SH-SY5Y (cell line): ENCODE results near the gene TES.

Experiments used
- GATA2 ChIP-seq: IDR thresholded peaks from 2 replicates; pipeline ENCODE4 v1.6.1; 2011; ENCODE audit warnings: mild to moderate bottlenecking, low read depth, low read length
- GATA3 ChIP-seq: IDR thresholded peaks from 2 replicates; pipeline ENCODE4 v1.6.1; 2011; ENCODE audit warnings: low read depth, mild to moderate bottlenecking, low read length, moderate library complexity

- no peak for TF ChIP-seq GATA2
- TF ChIP-seq GATA3: no peak
Measured at GRCh38 chr7:116169060-116169459, 41.3 kb upstream of the TES start.
